ENCODE data around the gene PTP4A1.
"Not testable (repeated sequence)": the region's sequence is repeated elsewhere in the genome, so short reads cannot be mapped to it uniquely, and the experiment has no call there.

The PTP4A1 gene

GRCh38 chr6:63581355-63582013 lies 9.2 kb downstream of the PTP4A1 start:
- Histone ChIP-seq H3K9ac (ENCODE audit: low read depth in 1 of 2, low read length in 2 of 2) (no peak overlapping the region), H3K27ac (ENCODE audit: low read depth, low read length) (no peak overlapping the region), H3K9me3 (ENCODE audit: control insufficient read depth in 1 of 2, low read length in 2 of 2) (no peaks in the 10 kb centered on the region), H3K4me3 (ENCODE audit: low read depth in 1 of 2, low read length in 2 of 2) (no peak overlapping the region), H3K4me1 (ENCODE audit: control insufficient read depth in 1 of 2, insufficient read depth in 2 of 2, low read length in 2 of 2) (peaks cover 0 to 5% of the 10 kb centered on the region in 2 donors), H3K36me3 (ENCODE audit: control insufficient read depth in 1 of 2, insufficient read depth in 2 of 2, low read length in 2 of 2) (peaks cover 44 to 62% of the 10 kb centered on the region in 2 donors), H3K27me3 (ENCODE audit: control insufficient read depth in 1 of 2, insufficient read depth in 2 of 2, low read length in 2 of 2) (no peaks in the 10 kb centered on the region)

GRCh38 chr6:63582579-63583231 lies 10.4 kb downstream of the PTP4A1 start:
- Histone ChIP-seq H3K4me1 (ENCODE audit: control insufficient read depth in 1 of 2, insufficient read depth in 2 of 2, low read length in 2 of 2) (no peaks in the 10 kb centered on the region), H3K27me3 (ENCODE audit: control insufficient read depth in 1 of 2, insufficient read depth in 2 of 2, low read length in 2 of 2) (no peaks in the 10 kb centered on the region), H3K36me3 (ENCODE audit: control insufficient read depth in 1 of 2, insufficient read depth in 2 of 2, low read length in 2 of 2) (peaks cover 34 to 50% of the 10 kb centered on the region in 2 donors), H3K9me3 (ENCODE audit: control insufficient read depth in 1 of 2, low read length in 2 of 2) (no peaks in the 10 kb centered on the region), H3K4me3 (ENCODE audit: low read depth in 1 of 2, low read length in 2 of 2) (no peak overlapping the region), H3K27ac (ENCODE audit: low read depth, low read length) (no peak overlapping the region), H3K9ac (ENCODE audit: low read depth in 1 of 2, low read length in 2 of 2) (no peak overlapping the region)

GRCh38 chr6:63584125-63584514 lies 11.8 kb downstream of the PTP4A1 start:
- Histone ChIP-seq H3K4me3 (ENCODE audit: low read depth in 1 of 2, low read length in 2 of 2) (no peak overlapping the region), H3K27ac (ENCODE audit: low read depth, low read length) (no peak overlapping the region), H3K9me3 (ENCODE audit: control insufficient read depth in 1 of 2, low read length in 2 of 2) (no peaks in the 10 kb centered on the region)

GRCh38 chr6:63584566-63584965 lies 12.3 kb downstream of the PTP4A1 start:
- no peak overlapping the region for H3K27ac ChIP-seq (ENCODE audit: low read depth, low read length)
- H3K9ac ChIP-seq (ENCODE audit: low read depth in 1 of 2, low read length in 2 of 2) = no peak overlapping the region
- H3K4me3 ChIP-seq (ENCODE audit: low read depth in 1 of 2, low read length in 2 of 2) = no peak overlapping the region
- peaks cover 19 to 33% of the 10 kb centered on the region in 2 donors for H3K36me3 ChIP-seq (ENCODE audit: control insufficient read depth in 1 of 2, insufficient read depth in 2 of 2, low read length in 2 of 2)
- no peaks in the 10 kb centered on the region for H3K4me1 ChIP-seq (ENCODE audit: control insufficient read depth in 1 of 2, insufficient read depth in 2 of 2, low read length in 2 of 2)
- H3K27me3 ChIP-seq (ENCODE audit: control insufficient read depth in 1 of 2, insufficient read depth in 2 of 2, low read length in 2 of 2) = no peaks in the 10 kb centered on the region
- H3K9me3 ChIP-seq (ENCODE audit: control insufficient read depth in 1 of 2, low read length in 2 of 2) = no peaks in the 10 kb centered on the region

More at GRCh38 chr6:63584125-63584514, 11.8 kb downstream of the PTP4A1 start:
- no peaks in the 10 kb centered on the region for H3K27me3 ChIP-seq (ENCODE audit: control insufficient read depth in 1 of 2, insufficient read depth in 2 of 2, low read length in 2 of 2)
- no peaks in the 10 kb centered on the region for H3K4me1 ChIP-seq (ENCODE audit: control insufficient read depth in 1 of 2, insufficient read depth in 2 of 2, low read length in 2 of 2)
- no peak overlapping the region for H3K9ac ChIP-seq (ENCODE audit: low read depth in 1 of 2, low read length in 2 of 2)
- peaks cover 23 to 37% of the 10 kb centered on the region in 2 donors for H3K36me3 ChIP-seq (ENCODE audit: control insufficient read depth in 1 of 2, insufficient read depth in 2 of 2, low read length in 2 of 2)

- not testable (repeated sequence) for H3K4me3 ChIP-seq (ENCODE audit: low read depth in 1 of 2, low read length in 2 of 2); H3K27me3 ChIP-seq (ENCODE audit: control insufficient read depth in 1 of 2, insufficient read depth in 2 of 2, low read length in 2 of 2); H3K9me3 ChIP-seq (ENCODE audit: control insufficient read depth in 1 of 2, low read length in 2 of 2); H3K27ac ChIP-seq (ENCODE audit: low read depth, low read length); H3K9ac ChIP-seq (ENCODE audit: low read depth in 1 of 2, low read length in 2 of 2); H3K4me1 ChIP-seq (ENCODE audit: control insufficient read depth in 1 of 2, insufficient read depth in 2 of 2, low read length in 2 of 2)
- H3K36me3 ChIP-seq (ENCODE audit: control insufficient read depth in 1 of 2, insufficient read depth in 2 of 2, low read length in 2 of 2) = peaks cover 8 to 22% of the 10 kb centered on the region in 2 donors
Measured at GRCh38 chr6:63585652-63586051, 13.4 kb downstream of the PTP4A1 start.

GRCh38 chr6:63589952-63590411 lies 17.7 kb downstream of the PTP4A1 start:
- Histone ChIP-seq H3K9ac (ENCODE audit: low read depth in 1 of 2, low read length in 2 of 2) (no peak overlapping the region), H3K36me3 (ENCODE audit: control insufficient read depth in 1 of 2, insufficient read depth in 2 of 2, low read length in 2 of 2) (no peaks in the 10 kb centered on the region), H3K27me3 (ENCODE audit: control insufficient read depth in 1 of 2, insufficient read depth in 2 of 2, low read length in 2 of 2) (no peaks in the 10 kb centered on the region), H3K4me1 (ENCODE audit: control insufficient read depth in 1 of 2, insufficient read depth in 2 of 2, low read length in 2 of 2) (no peaks in the 10 kb centered on the region), H3K4me3 (ENCODE audit: low read depth in 1 of 2, low read length in 2 of 2) (no peak overlapping the region), H3K9me3 (ENCODE audit: control insufficient read depth in 1 of 2, low read length in 2 of 2) (no peaks in the 10 kb centered on the region), H3K27ac (ENCODE audit: low read depth, low read length) (no peak overlapping the region)

GRCh38 chr6:63592886-63593285 lies 20.6 kb downstream of the PTP4A1 start:
- Histone ChIP-seq H3K4me1 (ENCODE audit: control insufficient read depth in 1 of 2, insufficient read depth in 2 of 2, low read length in 2 of 2) (peaks cover 2 to 3% of the 10 kb centered on the region in 2 donors), H3K9me3 (ENCODE audit: control insufficient read depth in 1 of 2, low read length in 2 of 2) (no peaks in the 10 kb centered on the region), H3K4me3 (ENCODE audit: low read depth in 1 of 2, low read length in 2 of 2) (no peak overlapping the region), H3K27ac (ENCODE audit: low read depth, low read length) (no peak overlapping the region), H3K27me3 (ENCODE audit: control insufficient read depth in 1 of 2, insufficient read depth in 2 of 2, low read length in 2 of 2) (no peaks in the 10 kb centered on the region), H3K36me3 (ENCODE audit: control insufficient read depth in 1 of 2, insufficient read depth in 2 of 2, low read length in 2 of 2) (no peaks in the 10 kb centered on the region), H3K9ac (ENCODE audit: low read depth in 1 of 2, low read length in 2 of 2) (no peak overlapping the region)

GRCh38 chr6:63597141-63598048 lies 25.1 kb downstream of the PTP4A1 start:
- peak overlapping the region; percentile 70 to 71 for H3K9ac ChIP-seq (ENCODE audit: low read depth in 1 of 2, low read length in 2 of 2)
- H3K9me3 ChIP-seq (ENCODE audit: control insufficient read depth in 1 of 2, low read length in 2 of 2) = no peaks in the 10 kb centered on the region
- H3K36me3 ChIP-seq (ENCODE audit: control insufficient read depth in 1 of 2, insufficient read depth in 2 of 2, low read length in 2 of 2) = no peaks in the 10 kb centered on the region
- peak overlapping the region; percentile 82 to 83 for H3K4me3 ChIP-seq (ENCODE audit: low read depth in 1 of 2, low read length in 2 of 2)
- no peaks in the 10 kb centered on the region for H3K27me3 ChIP-seq (ENCODE audit: control insufficient read depth in 1 of 2, insufficient read depth in 2 of 2, low read length in 2 of 2)
- no peak overlapping the region for H3K27ac ChIP-seq (ENCODE audit: low read depth, low read length)
- peaks cover 4 to 7% of the 10 kb centered on the region in 2 donors for H3K4me1 ChIP-seq (ENCODE audit: control insufficient read depth in 1 of 2, insufficient read depth in 2 of 2, low read length in 2 of 2)

- Histone ChIP-seq H3K9me3 (ENCODE audit: control insufficient read depth in 1 of 2, low read length in 2 of 2) (no peaks in the 10 kb centered on the region), H3K4me1 (ENCODE audit: control insufficient read depth in 1 of 2, insufficient read depth in 2 of 2, low read length in 2 of 2) (peaks cover 4 to 7% of the 10 kb centered on the region in 2 donors), H3K27me3 (ENCODE audit: control insufficient read depth in 1 of 2, insufficient read depth in 2 of 2, low read length in 2 of 2) (no peaks in the 10 kb centered on the region), H3K4me3 (ENCODE audit: low read depth in 1 of 2, low read length in 2 of 2) (peak overlapping the region; percentile 82 to 83), H3K9ac (ENCODE audit: low read depth in 1 of 2, low read length in 2 of 2) (peak overlapping the region; percentile 70 to 71), H3K36me3 (ENCODE audit: control insufficient read depth in 1 of 2, insufficient read depth in 2 of 2, low read length in 2 of 2) (no peaks in the 10 kb centered on the region), H3K27ac (ENCODE audit: low read depth, low read length) (no peak overlapping the region)
Measured at GRCh38 chr6:63598049-63599036, 26.1 kb downstream of the PTP4A1 start.
